ENCODE measurements around the gene NUP50. TPM values are rescaled to one million over a fixed set of nuclear protein-coding genes. Genes with fewer than 3 reads are reported as not detected.

The NUP50 gene
- total RNA-seq, 1 experiment from 2014 or later, result 49.8 TPM

DNA sequence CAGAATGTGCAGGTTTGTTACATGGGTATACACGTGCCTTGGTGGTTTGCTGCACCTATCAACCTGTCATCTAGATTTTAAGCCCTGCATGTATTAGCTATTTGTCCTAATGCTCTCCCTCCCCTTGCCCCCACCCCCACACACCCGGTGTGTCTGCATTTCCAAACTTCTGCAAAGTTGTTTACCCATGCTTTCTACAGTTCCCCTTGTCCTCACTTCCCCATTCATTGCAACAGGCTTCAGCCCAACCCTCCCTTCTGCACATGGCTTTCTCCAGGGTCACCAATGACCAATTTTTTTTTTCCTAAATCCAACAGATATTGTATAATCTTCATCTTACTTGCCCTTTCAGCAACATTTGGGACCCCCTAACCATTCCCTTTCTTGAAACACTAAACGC is 32.0 kb upstream of the NUP50 start:
- Histone ChIP-seq H3K9ac (ENCODE audit: low read length) (no peak overlapping the region), H3K79me2 (ENCODE audit: low read length) (no peaks in the 10 kb centered on the region), H2AFZ (ENCODE audit: low read length) (no peak overlapping the region), H3K9me2 (replicated peaks; ENCODE audit: insufficient read depth, low read length) (no peaks in the 10 kb centered on the region), H3K27ac (ENCODE audit: low read length) (no peak overlapping the region), H3K36me3 (ENCODE audit: insufficient read depth, low read length) (peaks cover 10% of the 10 kb centered on the region), H3K4me2 (ENCODE audit: low read depth, low read length, poor library complexity, severe bottlenecking) (no peak overlapping the region), H3K9me3 (ENCODE audit: low read length) (no peaks in the 10 kb centered on the region; the same call in 1 of the 2 replicates), H4K20me1 (ENCODE audit: insufficient read depth, low read depth, low read length) (no peaks in the 10 kb centered on the region), H3K4me1 (ENCODE audit: low read length) (no peaks in the 10 kb centered on the region), H3K27me3 (ENCODE audit: low read length) (no peaks in the 10 kb centered on the region), H3K4me3 (ENCODE audit: low read length) (no peak overlapping the region)
- DNase-seq, result no peak

DNA sequence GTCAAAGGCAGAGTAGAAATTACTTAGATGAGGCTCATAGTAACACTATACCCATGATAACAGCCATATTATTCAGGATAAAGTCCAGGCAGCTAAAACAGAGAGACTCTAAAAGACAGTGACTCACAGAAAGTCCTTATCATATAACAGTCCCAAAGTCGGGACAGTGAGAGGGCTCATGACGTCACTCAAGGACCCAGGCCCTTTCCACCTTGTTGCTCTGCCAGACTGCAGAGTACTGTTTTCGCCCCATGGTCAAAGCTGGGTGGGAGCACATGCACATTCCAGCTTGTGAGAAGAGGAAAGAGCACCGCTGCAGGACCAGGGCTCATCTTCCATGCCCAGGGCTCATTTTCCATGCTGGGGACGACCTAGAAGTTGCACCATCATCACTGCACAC is 29.4 kb upstream of the NUP50 start:
- no peak overlapping the region for H3K4me2 ChIP-seq (ENCODE audit: low read depth, low read length, poor library complexity, severe bottlenecking)
- no peak overlapping the region for H3K27ac ChIP-seq (ENCODE audit: low read length)
- H3K79me2 ChIP-seq (ENCODE audit: low read length), result no peaks in the 10 kb centered on the region
- no peaks in the 10 kb centered on the region for H4K20me1 ChIP-seq (ENCODE audit: insufficient read depth, low read depth, low read length)
- H3K27me3 ChIP-seq (ENCODE audit: low read length), result no peaks in the 10 kb centered on the region
- no peaks in the 10 kb centered on the region for H3K9me2 ChIP-seq (replicated peaks; ENCODE audit: insufficient read depth, low read length)
- H3K4me1 ChIP-seq (ENCODE audit: low read length), result no peaks in the 10 kb centered on the region
- peaks cover 10% of the 10 kb centered on the region for H3K36me3 ChIP-seq (ENCODE audit: insufficient read depth, low read length)
- DNase-seq, result no peak
- no peak overlapping the region for H3K4me3 ChIP-seq (ENCODE audit: low read length)
- no peak overlapping the region for H3K9ac ChIP-seq (ENCODE audit: low read length)
- H3K9me3 ChIP-seq (ENCODE audit: low read length), result no peaks in the 10 kb centered on the region; the same call in 1 of the 2 replicates
- no peak overlapping the region for H2AFZ ChIP-seq (ENCODE audit: low read length)

DNA sequence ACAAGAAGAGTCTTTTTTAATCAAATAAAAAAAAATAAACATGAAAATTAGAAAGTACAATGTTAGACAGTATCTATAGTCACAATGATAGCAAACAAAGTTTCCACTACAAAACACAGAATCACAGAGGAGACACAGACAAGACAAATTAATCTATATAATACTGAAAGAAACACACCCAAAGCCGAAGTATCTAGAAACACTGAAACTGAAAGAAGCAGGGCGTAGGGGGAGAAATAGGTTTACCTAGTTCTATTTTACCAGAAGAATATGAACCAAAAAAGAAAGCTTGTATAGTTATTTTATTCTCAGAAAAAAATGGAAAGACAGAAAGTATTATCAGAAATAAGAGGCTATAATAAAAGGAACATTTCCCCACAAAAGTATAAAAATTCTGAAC is 27.1 kb upstream of the NUP50 start:
- Histone ChIP-seq H3K9me2 (replicated peaks; ENCODE audit: insufficient read depth, low read length) (no peaks in the 10 kb centered on the region), H3K4me3 (ENCODE audit: low read length) (no peak overlapping the region)

DNA sequence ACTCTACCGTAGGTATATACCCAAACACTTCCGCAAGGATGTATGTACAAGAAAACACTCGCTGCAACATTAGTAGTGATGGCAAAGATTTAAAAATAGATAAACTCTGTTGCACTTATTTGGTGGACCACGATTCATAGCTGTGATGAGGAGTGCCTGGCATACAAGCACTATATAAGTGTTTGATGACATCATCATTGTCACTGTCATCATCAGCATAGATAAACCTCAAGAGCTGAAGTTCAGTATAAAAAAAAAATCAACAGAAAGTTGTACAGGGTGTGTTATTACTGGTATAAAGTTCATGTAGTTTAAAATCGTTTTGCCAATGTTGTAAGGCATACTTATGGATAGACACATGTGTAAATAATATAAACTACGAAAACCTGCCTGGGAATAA is 24.0 kb upstream of the NUP50 start:
- Histone ChIP-seq H3K9me2 (replicated peaks; ENCODE audit: insufficient read depth, low read length) (no peaks in the 10 kb centered on the region), H3K27ac (ENCODE audit: low read length) (no peak overlapping the region), H3K79me2 (ENCODE audit: low read length) (no peaks in the 10 kb centered on the region), H3K4me3 (ENCODE audit: low read length) (no peak overlapping the region), H3K36me3 (ENCODE audit: insufficient read depth, low read length) (peaks cover 4% of the 10 kb centered on the region), H3K27me3 (ENCODE audit: low read length) (no peaks in the 10 kb centered on the region), H3K9me3 (ENCODE audit: low read length) (no peaks in the 10 kb centered on the region; the same call in 1 of the 2 replicates), H3K9ac (ENCODE audit: low read length) (no peak overlapping the region), H3K4me2 (ENCODE audit: low read depth, low read length, poor library complexity, severe bottlenecking) (no peak overlapping the region), H2AFZ (ENCODE audit: low read length) (no peak overlapping the region), H4K20me1 (ENCODE audit: insufficient read depth, low read depth, low read length) (no peaks in the 10 kb centered on the region), H3K4me1 (ENCODE audit: low read length) (no peaks in the 10 kb centered on the region)
- DNase-seq, result no peak

More for the DNA sequence above, 27.1 kb upstream of the NUP50 start:
- no peak overlapping the region for H2AFZ ChIP-seq (ENCODE audit: low read length)
- no peaks in the 10 kb centered on the region for H3K79me2 ChIP-seq (ENCODE audit: low read length)
- H4K20me1 ChIP-seq (ENCODE audit: insufficient read depth, low read depth, low read length), result no peaks in the 10 kb centered on the region
- no peak for DNase-seq
- H3K9me3 ChIP-seq (ENCODE audit: low read length), result no peaks in the 10 kb centered on the region; the same call in 1 of the 2 replicates
- no peaks in the 10 kb centered on the region for H3K4me1 ChIP-seq (ENCODE audit: low read length)
- no peaks in the 10 kb centered on the region for H3K27me3 ChIP-seq (ENCODE audit: low read length)
- no peak overlapping the region for H3K9ac ChIP-seq (ENCODE audit: low read length)
- peaks cover 10% of the 10 kb centered on the region for H3K36me3 ChIP-seq (ENCODE audit: insufficient read depth, low read length)
- H3K4me2 ChIP-seq (ENCODE audit: low read depth, low read length, poor library complexity, severe bottlenecking), result no peak overlapping the region
- no peak overlapping the region for H3K27ac ChIP-seq (ENCODE audit: low read length)

DNA sequence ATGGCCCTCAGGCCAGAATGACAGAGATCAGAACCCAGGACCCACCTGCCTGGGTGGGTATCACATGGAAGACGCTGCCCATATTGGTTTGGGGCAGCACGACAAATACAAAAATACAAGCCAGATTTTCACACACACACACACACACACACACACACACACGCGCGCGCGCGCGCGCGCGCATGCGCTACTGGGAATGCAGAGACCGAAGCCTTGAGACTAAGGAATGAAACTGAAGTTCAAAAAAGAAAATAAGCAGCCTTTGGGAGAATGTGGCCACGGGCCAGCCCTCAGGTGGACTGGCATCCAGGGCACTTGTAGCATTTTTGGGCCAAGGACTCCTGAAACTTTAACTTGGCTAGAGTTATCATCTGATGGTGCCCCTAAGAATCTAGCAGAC is 21.3 kb upstream of the NUP50 start:
- Histone ChIP-seq H3K4me2 (ENCODE audit: low read depth, low read length, poor library complexity, severe bottlenecking) (no peak overlapping the region), H3K27me3 (ENCODE audit: low read length) (no peaks in the 10 kb centered on the region), H3K79me2 (ENCODE audit: low read length) (no peaks in the 10 kb centered on the region), H3K4me1 (ENCODE audit: low read length) (no peaks in the 10 kb centered on the region), H3K36me3 (ENCODE audit: insufficient read depth, low read length) (no peaks in the 10 kb centered on the region), H3K9ac (ENCODE audit: low read length) (no peak overlapping the region), H3K9me3 (ENCODE audit: low read length) (no peaks in the 10 kb centered on the region), H3K9me2 (replicated peaks; ENCODE audit: insufficient read depth, low read length) (no peaks in the 10 kb centered on the region), H4K20me1 (ENCODE audit: insufficient read depth, low read depth, low read length) (no peaks in the 10 kb centered on the region), H2AFZ (ENCODE audit: low read length) (no peak overlapping the region), H3K4me3 (ENCODE audit: low read length) (no peak overlapping the region), H3K27ac (ENCODE audit: low read length) (no peak overlapping the region)
- no peak for DNase-seq

DNA sequence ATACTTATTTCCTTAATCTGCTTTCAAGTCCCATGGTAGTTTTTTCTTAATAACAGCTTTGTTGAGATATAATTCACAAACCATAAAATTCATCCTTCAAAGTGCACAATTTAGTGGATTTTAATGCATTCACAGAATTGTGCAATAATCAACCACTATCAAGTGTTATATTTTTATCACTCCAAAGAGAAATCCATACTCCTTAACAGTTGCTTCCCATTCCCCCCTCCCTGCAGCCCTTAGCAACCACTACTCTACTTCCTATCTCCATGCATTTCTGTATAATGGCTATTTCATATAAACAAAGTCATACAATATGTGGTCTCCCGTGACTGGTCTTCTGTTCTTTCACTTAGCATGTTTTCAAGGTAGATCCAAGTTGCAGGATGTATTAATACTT is 18.8 kb upstream of the NUP50 start:
- Histone ChIP-seq H3K79me2 (ENCODE audit: low read length) (no peaks in the 10 kb centered on the region), H3K27ac (ENCODE audit: low read length) (no peak overlapping the region), H2AFZ (ENCODE audit: low read length) (no peak overlapping the region), H3K27me3 (ENCODE audit: low read length) (no peaks in the 10 kb centered on the region), H3K36me3 (ENCODE audit: insufficient read depth, low read length) (peaks cover 7% of the 10 kb centered on the region; the same call in 1 of the 2 replicates), H3K9me2 (replicated peaks; ENCODE audit: insufficient read depth, low read length) (no peaks in the 10 kb centered on the region), H3K9ac (ENCODE audit: low read length) (no peak overlapping the region), H3K4me1 (ENCODE audit: low read length) (no peaks in the 10 kb centered on the region), H4K20me1 (ENCODE audit: insufficient read depth, low read depth, low read length) (no peaks in the 10 kb centered on the region), H3K4me3 (ENCODE audit: low read length) (no peak overlapping the region), H3K4me2 (ENCODE audit: low read depth, low read length, poor library complexity, severe bottlenecking) (no peak overlapping the region), H3K9me3 (ENCODE audit: low read length) (no peaks in the 10 kb centered on the region)
- no peak for DNase-seq

DNA sequence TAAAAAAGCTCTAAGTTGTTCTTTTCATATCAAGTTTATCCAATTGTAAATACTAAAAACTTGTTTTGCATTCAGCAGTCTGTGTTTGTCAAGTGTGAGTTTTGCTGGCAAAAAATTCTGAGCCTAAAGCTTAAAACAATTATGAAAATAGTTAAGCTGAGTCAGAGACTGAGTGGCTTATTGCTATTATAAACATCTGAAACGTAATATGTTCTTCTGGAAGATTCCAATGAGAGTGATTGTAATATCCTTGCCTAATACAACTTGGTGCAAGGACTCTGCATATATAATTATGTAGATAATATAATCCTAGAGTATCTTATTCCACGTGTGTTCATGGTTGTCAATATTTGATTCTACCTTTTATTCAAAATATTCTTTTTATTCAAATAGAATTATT is 14.1 kb upstream of the NUP50 start:
- H3K9me3 ChIP-seq (ENCODE audit: low read length), result no peaks in the 10 kb centered on the region
- DNase-seq, result no peak
- no peak overlapping the region for H2AFZ ChIP-seq (ENCODE audit: low read length)
- H3K9ac ChIP-seq (ENCODE audit: low read length), result no peak overlapping the region
- H3K27me3 ChIP-seq (ENCODE audit: low read length), result no peaks in the 10 kb centered on the region
- peaks cover 9% of the 10 kb centered on the region; the same call in 1 of the 2 replicates for H3K4me1 ChIP-seq (ENCODE audit: low read length)
- no peak overlapping the region for H3K27ac ChIP-seq (ENCODE audit: low read length)
- H3K79me2 ChIP-seq (ENCODE audit: low read length), result peaks cover 9% of the 10 kb centered on the region
- no peaks in the 10 kb centered on the region for H4K20me1 ChIP-seq (ENCODE audit: insufficient read depth, low read depth, low read length)
- no peaks in the 10 kb centered on the region for H3K9me2 ChIP-seq (replicated peaks; ENCODE audit: insufficient read depth, low read length)
- H3K4me2 ChIP-seq (ENCODE audit: low read depth, low read length, poor library complexity, severe bottlenecking), result no peak overlapping the region
- H3K4me3 ChIP-seq (ENCODE audit: low read length), result no peak overlapping the region
- H3K36me3 ChIP-seq (ENCODE audit: insufficient read depth, low read length), result peaks cover 11% of the 10 kb centered on the region; the same call in 1 of the 2 replicates

DNA sequence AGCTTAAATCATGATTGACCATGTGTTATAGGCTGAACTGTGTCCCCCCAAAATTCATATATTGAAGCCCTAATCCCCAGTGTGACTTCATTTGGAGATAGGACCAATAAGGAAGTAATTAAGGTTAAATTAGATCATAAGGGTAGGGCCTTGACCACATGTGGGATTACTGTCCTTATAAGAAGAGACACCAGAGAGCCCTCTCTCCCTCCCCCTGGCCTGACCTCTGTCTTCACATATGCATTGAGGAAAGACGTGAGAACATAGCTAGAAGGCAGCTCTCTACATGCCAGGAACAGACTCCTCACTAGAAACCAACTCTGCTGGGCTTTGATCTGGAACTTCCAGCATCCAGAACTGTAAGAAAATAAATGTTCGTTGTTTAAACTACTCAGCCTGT is 13.6 kb upstream of the NUP50 start:
- Histone ChIP-seq H3K9me2 (replicated peaks; ENCODE audit: insufficient read depth, low read length) (no peaks in the 10 kb centered on the region), H3K4me3 (ENCODE audit: low read length) (no peak overlapping the region), H3K4me1 (ENCODE audit: low read length) (peaks cover 9% of the 10 kb centered on the region; the same call in 1 of the 2 replicates), H3K79me2 (ENCODE audit: low read length) (peaks cover 13% of the 10 kb centered on the region), H3K4me2 (ENCODE audit: low read depth, low read length, poor library complexity, severe bottlenecking) (no peak overlapping the region), H3K27me3 (ENCODE audit: low read length) (no peaks in the 10 kb centered on the region), H4K20me1 (ENCODE audit: insufficient read depth, low read depth, low read length) (no peaks in the 10 kb centered on the region), H3K9ac (ENCODE audit: low read length) (no peak overlapping the region), H3K27ac (ENCODE audit: low read length) (no peak overlapping the region), H3K36me3 (ENCODE audit: insufficient read depth, low read length) (peaks cover 11% of the 10 kb centered on the region; the same call in 1 of the 2 replicates), H3K9me3 (ENCODE audit: low read length) (no peaks in the 10 kb centered on the region), H2AFZ (ENCODE audit: low read length) (no peak overlapping the region)
- no peak for DNase-seq

DNA sequence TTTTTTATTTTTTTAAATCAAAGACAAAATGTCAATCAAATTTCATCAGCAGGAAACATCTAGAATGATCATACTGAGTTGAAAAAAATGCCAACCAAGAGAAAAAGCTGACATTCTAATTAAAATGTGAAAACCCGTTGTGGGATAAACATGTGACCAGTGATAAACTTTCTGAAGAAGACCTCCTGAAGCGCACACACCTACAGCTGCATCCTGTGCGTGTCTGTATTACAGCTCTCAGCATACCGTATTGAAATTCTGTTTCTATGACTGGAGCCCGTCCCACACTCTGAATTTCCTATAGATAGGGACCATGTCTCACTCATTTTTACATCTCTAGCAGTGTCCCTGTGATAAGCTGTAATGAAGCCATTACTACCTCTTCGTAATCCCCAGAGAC is 12.2 kb upstream of the NUP50 start:
- peaks cover 13% of the 10 kb centered on the region for H3K79me2 ChIP-seq (ENCODE audit: low read length)
- no peaks in the 10 kb centered on the region for H4K20me1 ChIP-seq (ENCODE audit: insufficient read depth, low read depth, low read length)
- no peak overlapping the region for H3K4me3 ChIP-seq (ENCODE audit: low read length)
- no peak overlapping the region for H3K9ac ChIP-seq (ENCODE audit: low read length)
- no peak overlapping the region for H3K27ac ChIP-seq (ENCODE audit: low read length)
- peaks cover 11% of the 10 kb centered on the region; the same call in 1 of the 2 replicates for H3K36me3 ChIP-seq (ENCODE audit: insufficient read depth, low read length)
- H3K4me2 ChIP-seq (ENCODE audit: low read depth, low read length, poor library complexity, severe bottlenecking), result no peak overlapping the region
- DNase-seq, result no peak
- no peaks in the 10 kb centered on the region for H3K9me2 ChIP-seq (replicated peaks; ENCODE audit: insufficient read depth, low read length)
- no peak overlapping the region for H2AFZ ChIP-seq (ENCODE audit: low read length)
- peaks cover 9% of the 10 kb centered on the region; the same call in 1 of the 2 replicates for H3K4me1 ChIP-seq (ENCODE audit: low read length)
- no peaks in the 10 kb centered on the region for H3K27me3 ChIP-seq (ENCODE audit: low read length)
- no peaks in the 10 kb centered on the region for H3K9me3 ChIP-seq (ENCODE audit: low read length)
